NCI-H2227 treated with DMSO at 0.1 percent for 48 hours (cell line): ENCODE measurements around the gene FBXO2.

Source experiments
- DNase-seq: peaks from one replicate; lab custom pipeline; 2025; lab: John Stamatoyannopoulos, UW

The FBXO2 gene, protein sequence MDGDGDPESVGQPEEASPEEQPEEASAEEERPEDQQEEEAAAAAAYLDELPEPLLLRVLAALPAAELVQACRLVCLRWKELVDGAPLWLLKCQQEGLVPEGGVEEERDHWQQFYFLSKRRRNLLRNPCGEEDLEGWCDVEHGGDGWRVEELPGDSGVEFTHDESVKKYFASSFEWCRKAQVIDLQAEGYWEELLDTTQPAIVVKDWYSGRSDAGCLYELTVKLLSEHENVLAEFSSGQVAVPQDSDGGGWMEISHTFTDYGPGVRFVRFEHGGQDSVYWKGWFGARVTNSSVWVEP

DNA sequence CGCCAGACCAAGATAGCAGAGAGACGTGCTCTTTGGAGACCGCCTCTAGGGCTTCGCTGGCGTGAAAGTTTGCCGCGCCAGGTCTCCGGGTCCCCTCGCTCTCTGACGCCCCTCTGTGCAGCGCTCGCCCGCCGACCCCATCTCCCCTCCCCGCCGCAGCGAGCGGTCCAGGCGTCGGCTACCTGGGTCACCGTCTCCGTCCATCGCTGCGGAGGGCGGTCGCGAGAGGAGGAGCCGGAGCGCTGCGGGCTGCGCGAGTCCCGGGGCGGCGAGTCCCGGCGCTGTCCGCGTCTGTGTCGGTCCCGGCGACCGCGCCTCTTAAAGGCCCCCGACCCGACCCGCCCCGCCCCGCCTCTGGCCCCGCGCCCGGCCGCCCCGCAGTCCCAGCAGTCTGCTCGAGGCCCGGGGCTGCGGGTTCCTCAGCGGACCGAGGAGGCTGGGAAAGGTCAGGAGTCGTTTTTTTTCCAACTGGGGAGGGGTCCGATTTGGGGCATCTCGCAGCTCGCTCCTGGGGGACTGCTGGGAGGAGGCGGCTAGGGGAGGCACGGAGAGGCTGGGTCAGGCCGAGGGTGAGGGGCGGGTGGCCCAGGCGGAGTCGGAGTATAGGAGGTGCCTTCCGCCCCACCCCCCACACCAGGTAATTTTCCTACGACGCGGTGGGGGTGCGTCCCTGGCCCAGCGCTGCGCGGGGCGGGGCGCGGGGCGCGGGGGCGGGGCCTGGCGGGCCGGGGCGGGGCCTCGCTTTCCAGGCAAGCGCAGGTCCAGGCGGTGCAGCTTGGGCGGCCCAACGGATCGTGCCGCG lies at the start of gene FBXO2, which contains the start of gene FBXO44:
Gene FBXO2 (minus strand): TSS at position 293 of the 802 bp plus-strand sequence. CDS start 89 bp downstream, at position 204.
Gene FBXO44 (plus strand): TSS at position 741 of the 802 bp plus-strand sequence. CDS start 959 bp downstream, outside the sequence.
- no peak for DNase-seq

DNA sequence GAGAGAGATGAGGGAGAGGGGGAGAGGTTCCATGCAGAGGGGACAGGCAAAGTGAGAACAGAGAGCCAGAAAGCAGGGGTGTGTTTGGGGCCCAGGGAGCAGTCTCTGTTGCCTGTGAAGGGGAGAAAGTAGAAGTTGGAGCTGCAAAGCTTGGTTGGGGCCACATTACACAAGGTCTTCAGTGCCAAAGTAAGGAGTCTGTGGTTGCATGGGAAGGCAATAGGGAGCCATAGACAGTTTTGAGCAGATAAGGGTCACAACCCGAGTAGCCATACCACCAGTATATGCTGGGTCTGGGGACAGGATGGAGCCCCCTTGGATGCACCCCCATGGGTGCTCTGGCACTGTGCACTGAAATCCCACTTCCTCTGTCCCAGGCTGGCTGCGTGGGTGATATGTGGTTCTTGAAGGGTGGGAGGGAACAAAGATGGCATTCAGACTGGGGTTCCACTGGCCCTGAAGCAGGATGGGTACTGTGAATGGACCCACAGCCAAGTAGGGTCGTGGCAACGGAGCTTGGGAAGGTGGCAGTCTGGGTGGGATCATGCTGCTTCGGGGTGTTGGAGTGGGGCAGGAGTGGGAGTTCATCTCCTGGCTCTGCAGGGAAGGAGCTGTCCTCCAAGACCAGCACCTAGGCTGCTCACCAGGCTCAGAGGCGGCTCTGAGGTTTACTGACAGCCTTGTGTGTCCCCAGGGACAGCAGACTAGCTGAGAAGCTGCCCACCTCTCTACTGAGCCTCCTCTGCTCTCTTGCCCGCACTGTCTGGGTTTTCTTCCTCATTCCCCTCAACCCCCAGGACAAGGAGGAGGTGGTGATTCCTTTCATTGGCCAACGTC lies 49.3 kb upstream of the FBXO2 start:
- DNase-seq: no peak

DNA sequence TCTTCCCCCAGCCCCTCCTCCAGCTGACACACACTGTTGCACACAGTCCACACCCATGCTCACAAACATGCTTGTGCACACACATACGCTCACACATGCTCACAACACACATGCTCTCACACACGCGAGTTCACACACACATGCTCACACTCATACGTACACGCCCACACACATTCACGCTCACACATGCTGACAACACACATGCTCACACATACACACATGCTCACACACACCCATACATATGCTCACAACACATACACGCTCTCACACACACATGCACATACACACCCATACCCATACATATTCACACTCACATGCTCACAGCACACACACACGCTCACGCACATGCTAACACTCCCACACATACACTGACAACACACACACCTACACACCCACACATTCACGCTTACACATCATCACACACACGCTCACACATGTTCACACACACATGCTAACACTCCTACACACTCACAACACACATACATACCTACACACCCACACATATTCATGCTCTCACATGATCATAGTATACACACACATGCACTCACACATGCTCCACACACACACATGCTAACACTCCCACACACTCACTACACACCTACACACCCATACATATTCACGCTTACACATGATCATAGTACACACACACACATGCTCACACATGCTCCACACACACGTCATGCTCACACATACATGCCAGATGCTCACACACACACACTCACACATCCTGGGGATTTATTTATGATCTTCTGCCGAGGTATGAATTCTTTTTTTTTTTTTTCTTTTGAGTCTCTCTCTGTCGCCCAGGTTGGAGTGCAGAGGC lies 48.0 kb upstream of the FBXO2 start:
- no peak for DNase-seq

DNA sequence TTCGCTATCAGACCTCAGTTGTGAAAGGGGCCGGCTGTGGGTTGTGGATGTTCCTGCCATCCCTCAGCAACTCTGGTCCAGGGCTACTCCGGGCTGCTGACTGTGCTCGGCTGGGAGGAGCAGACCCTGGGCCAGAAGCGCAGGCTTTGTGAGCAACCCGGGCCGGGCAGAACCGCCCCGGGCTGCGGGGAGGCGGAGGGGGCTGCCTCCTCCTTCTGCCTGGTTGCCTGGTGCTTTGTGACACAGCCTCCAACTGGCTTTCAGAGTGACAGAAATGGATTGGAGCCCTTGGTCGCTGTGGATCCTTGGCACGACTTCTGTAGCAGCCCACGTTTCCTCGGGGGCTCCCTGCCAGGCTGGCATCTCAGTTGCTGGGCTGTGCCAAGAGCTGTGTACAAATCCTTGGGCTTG lies 47.3 kb upstream of the FBXO2 start:
- DNase-seq: no peak

DNA sequence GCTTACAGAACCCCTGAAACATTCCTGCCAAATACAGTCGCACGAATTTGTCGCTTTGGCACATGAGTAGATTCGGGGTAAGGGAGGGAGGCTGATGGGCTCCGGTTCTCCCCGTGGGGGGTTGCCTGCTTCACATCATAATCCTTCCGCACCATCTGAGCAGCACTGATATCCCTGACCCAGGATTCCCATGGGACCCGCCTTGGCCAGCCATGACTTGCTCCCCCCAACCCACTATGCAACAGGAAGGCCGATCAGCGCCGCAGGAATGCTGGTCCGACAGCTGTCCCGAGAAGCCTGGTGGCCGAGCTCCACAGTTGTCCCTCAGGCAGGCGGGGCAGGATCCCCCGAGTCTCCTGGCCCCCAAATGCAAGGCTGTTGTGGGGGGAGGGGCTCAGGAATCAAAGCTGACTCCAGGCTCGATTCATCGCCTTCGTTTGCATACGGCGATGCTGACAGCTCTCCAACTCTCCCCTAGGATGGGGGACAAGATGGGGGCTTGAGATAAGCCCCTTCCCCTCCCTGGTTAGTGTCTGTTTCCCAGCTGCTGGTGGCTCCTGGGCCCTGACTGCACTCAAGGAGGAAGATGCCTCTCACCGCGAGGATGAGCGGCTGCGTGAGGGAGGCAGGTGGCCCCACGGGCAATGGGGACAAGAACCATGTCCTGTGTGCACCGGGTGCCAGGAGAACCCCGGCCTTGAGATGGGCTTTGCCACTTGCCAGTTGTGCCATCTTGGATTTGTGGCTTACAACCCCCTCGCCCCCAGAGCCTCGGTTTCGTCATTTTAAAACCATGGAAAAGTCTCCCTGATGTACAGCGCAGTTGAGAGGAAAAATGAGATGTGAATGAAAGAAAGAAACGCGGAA lies 46.6 kb upstream of the FBXO2 start:
- DNase-seq: no peak

DNA sequence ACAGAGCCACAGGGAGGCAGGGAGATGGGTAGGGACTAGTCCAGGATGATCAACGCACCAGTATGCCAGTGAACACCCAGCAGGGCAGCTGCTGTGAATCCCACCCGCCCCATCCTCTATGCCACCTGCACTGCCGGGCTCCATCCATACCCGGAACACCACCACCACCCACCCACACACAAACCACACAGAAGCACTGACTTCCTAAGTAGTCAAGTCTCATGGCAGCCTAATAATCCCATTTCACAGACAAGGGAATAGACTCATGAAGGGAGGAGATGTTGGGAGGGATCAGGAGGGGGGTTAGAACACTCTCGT lies 43.6 kb upstream of the FBXO2 start:
- no peak for DNase-seq

DNA sequence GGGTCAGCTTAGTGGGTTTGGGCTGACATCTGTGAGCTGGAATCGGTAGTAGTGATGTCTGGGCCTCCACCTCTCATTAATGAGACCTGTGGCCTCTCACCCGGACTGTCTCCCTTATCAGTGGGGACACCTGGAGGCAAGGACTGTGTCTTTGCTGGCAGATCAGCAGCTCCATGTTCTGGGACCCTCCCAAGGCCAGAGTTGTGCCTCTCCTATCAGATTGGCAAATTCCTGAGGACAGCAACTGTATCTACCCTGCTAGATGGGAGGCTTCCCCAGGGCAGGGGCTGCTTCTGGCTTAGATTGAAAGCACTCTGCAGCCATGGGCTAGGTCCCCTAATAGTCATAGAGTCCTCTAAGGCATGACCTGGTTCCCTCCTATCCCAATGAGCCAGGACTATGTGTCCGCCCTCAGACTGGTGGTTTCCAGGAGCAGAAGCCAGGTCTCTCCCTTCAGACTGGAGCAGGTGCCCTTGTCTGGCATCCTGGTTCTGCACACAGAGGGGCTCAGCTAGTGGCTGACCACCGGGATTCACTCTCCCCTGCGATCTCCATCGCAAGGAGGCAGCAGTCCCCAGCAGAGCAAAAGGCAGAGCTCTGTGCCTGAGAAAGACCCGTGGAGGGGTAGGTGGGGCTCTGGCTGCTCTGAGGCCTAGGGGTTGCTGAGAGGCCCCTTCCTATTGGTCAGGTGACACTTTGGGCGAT lies 43.1 kb upstream of the FBXO2 start:
- DNase-seq: no peak

DNA sequence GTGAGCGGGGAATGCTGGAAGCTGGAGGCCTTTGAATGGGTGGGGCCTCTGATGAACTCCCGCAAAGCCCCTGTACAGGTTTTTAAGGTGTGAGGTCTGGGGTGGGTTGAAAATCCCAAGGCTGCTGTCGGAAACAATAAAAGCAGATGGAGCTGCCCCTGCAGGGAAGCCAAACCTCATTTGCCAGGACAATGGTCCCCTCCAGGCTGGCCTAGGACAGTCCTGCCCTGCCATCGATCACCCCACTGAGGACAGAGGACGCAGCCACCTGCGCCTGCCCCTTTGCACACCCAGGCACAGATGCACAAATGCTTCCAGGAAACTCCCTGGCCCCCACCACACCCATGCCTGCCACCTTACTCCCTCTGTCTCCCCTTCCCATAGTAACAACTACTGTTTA lies 41.6 kb upstream of the FBXO2 start:
- no peak for DNase-seq

DNA sequence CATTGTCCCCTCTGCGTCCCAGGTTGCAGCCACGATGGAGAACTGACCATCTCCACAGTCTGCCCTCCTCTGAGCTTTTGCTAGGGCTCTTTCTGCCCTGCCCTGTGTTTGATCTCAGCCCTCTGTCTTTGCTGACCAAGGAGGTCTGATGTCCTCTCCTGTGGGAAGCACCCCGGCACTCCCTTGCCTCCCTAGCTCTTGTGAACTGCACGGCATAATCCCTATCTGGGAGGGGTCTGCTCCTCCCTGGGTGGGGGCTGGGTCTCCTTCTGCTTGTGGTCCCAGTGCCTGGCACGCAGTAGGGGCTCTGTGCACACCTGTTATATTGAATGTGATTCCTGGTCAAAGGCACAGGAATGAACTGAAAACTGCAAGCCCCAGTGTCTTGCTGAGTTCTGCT lies 39.7 kb upstream of the FBXO2 start:
- no peak for DNase-seq

DNA sequence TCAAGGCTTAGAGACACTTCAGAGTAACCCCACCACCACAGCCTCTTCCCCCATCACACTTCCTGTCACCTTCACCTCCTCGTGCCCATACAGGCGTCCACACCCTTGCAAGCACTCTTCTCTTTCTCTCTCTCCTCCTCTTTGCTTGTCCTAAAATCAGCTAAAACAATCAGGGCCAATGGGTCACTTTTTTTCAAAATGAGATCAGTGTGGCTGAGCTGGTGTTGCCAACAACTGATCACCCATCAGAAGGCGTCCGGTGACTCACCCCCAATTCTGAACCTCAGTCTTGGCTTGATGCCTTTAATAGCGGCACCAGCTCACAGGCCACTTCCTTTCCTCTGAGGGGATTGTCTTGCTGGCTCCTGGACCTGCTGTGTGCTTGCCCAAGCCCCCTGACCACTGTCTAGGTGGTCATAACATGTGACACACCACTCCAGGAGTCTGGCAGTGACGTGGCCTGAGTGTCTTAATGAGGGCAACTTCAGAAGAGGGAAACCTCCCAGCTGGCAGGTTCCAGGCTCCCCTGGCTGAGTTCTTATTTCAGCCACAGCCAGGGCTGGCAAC lies 38.9 kb upstream of the FBXO2 start:
- DNase-seq: no peak

DNA sequence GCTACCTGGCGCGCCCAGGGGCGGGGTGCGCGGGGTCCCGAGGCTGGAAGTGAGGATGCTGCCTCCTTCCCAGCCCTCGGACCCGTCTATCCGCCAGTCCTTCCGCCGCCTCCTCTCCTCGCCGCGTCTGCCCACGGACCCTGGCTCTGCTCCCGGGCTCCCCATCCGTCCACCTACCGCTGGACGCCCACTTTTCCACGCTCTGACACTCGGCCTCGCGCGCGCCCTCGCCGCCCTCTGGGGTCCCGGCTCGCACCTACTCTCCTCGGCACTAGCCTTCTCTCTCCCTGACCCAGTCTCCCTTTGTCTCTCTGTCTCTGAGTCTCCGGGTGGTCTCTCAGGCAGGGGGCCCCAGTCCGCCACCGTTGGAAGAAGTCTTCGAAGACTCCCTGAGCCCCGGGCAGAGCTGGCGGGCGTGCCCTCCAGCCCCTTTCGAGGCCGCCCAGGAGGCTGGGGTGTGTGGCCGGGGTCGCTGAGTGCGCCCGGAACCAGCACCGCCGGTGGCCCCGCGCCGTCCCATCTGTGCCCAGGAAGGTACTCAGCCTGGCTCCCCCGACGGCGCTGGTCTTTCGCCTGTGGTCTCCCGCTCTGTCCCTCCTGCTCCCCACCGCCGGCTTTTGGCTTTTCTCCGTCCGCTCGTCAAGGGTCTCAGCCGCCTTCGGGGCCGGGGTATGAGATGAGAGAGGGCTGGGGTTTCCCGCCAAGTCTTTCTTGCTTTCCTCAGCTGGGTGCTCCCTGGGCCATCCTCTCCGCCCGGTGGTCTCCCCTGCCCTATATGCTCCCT lies 37.9 kb upstream of the FBXO2 start:
- DNase-seq: no peak

DNA sequence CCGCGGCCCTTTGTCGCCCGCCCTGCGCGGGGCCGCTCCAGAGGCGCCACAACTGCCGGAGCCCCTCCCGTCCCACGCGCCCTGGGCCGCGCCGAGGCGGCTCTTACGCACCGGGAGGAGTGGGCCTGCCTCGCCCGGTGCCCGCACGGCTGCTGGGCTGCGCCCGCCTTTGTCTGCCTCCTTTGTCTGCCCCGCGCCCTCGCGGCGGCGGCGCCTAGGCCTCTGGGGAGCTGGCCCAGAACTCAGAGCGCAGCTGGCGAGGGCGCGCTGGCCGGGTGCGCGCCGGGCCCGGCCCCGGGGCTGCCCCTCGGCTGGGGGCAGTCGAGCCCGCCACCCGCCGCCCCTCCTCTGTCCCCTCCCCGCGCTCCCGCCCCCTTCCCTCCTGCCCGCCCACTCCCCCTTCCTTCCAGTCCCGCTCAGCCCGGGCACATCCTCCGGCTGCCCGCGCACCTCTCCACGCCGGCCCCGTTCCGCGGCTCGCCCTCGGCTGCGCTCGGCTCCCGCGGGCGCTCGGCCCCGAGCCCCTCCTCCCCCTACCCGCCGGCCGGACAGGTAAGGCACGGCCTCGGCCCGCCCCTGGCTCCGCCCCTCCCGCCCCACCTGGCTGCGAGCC lies 37.2 kb upstream of the FBXO2 start, which contains the start of gene DRAXIN:
Gene DRAXIN (plus strand): TSS at position 409 of the 613 bp plus-strand sequence. CDS start 14,549 bp downstream, outside the sequence.
- peak; percentile 30 for DNase-seq

DNA sequence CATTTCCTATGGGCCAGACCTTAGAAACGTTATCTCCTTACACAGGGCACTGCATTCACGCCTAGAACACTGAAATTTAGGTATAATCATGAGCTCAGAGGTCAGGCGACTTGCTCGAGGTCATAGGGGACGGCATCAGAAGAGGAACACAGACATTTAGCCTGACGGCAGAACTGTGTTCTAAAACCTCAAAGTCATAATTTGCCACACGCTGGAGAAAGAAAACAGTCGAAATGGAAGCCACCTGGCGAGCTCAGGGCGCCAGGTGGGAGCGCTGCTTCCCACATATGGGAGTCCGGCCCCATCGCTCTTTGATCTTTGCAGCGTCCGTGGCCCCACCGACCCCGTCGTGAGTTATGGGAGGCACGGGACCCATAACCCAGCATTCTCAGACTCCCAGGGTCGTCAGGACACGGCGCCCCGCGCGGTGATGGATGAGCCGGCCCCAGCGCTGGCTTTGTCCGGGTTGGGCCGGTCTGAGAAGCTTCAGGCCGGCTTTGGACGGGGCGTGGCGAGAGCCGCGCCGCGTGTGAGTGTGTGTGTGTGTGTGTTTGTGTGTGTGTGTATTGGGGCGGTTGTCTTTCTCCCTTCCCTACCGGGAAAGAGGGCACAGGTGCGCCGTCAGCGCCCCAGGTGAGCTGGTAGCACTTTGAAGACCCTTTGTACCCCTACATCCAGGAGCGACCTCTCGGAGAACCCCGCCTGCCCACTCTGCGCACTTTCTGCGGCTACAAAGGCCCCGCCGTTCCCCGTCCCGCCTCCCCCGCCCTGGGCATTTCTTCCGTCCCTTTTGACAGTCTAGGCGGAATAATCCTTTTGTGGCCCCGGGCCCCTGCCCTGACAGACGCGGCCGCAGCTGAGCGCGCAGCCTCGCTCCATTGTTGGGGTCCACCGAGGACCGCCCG lies 36.4 kb upstream of the FBXO2 start:
- peak; percentile 60 for DNase-seq

DNA sequence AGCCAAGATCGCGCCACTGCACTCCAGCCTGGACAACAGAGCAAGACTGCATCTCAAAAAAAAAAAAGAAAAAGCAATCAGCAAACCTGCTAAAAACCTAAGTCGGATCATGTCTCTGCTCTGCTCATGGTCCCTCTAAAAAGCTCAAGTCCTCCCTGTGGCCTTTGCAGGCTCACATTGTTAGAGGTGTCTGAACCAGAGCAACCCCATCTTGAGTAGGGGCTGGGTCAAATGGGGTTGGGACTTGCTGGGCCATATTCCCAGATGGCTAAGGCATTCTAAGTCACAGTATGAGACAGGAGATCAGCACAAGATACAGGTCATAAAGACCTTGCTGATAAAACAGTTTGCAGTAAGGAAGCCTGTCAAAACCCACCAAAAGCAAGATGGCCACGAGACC lies 34.3 kb upstream of the FBXO2 start:
- DNase-seq: no peak

DNA sequence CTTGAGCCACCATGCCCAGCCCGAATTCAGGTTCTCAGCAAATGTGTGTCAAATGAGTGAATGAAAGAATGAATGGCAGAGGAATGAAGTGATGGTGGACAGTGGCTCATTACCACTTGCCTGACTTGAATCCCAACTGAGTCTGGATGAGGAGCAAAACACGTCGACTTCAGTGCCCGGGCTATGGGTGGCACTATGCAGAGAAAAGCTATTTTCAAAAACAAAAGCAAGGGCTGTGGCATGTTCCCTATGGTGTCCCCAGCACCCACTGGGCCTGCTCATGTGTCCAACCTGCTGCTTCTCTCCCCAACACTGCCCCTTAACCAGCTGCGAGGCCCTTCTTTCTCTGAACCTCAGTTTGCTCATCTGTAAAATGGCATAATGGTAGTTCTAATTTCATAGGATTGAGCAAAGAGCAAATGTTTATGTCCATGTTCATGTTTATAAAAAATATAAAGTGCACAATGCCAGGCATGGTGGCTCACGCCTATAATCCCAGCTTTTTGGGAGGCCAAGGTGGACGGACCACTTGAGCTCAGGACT lies 31.1 kb upstream of the FBXO2 start:
- DNase-seq: no peak

DNA sequence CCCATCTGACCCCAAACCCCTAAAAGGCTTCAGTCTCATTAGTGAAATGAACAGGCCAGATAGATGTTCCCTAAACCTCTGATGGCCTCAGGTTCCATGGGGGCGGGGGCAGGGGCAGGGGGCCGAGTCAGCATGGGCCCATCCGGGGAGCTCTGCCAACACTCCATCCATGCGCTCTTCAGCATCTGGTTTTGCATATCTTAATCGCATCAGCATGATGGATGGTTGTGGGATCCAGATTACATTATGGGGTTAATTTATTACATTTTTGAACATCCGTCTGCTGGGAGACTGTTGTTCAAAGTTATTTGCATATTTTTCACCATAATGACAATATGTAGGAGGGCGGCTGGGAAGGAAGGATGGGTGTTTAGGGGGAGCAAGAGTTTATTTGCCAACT lies 29.8 kb upstream of the FBXO2 start:
- DNase-seq: no peak

DNA sequence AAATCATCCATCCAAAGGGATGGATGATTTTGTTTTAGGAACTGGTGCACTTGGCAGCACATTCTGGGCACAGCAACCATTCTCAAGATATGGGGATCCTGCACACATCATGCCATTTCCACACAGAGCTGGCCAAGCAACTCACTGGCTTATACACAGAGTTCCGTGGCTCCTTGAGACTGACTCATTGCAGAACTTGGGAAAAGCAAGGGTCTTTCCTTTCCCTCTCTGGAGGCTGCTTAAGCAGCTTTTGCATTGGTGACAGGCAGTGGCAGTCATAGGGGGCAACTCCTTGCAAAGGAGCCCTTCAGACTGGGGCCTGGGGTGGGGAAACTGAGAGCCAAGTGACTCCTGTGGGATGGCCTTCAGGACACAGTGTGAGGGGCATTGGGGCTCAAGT lies 28.6 kb upstream of the FBXO2 start:
- DNase-seq: no peak
